ENCODE results near the gene BATF. TPM values are rescaled to one million over a fixed set of nuclear protein-coding genes. Genes with fewer than 3 reads are reported as not detected.

BATF gene
- total RNA-seq, 1 donor from 2014 or later, result not detected

DNA sequence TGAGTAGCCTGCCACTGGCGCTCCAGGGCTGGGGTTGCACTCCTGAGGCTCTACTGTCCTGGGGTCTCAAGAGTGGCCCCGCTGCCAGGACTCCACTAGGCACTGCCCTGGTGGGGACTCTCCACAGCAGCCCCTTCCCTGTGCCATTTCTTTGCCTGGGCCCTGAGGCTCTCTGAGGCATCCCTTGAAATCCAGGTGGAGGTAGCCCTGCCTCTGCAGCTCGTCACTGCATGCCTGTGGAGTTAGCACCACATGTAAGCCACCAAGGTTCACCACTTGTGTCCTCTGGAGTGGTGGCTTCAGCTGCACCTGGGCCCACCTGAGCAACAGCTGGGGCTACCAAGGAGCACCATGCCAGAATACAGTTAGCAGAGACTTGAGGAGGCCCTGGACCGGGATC lies 39.9 kb upstream of the BATF start:
- no peaks in the 10 kb centered on the region for H3K9me3 Mint-ChIP-seq (ENCODE audit: low read depth)
- no peak for DNase-seq (ENCODE audit: low spot score)
- no peaks in the 10 kb centered on the region for H3K36me3 Mint-ChIP-seq (ENCODE audit: low read depth)
- H3K4me1 Mint-ChIP-seq (ENCODE audit: low read depth), result no peaks in the 10 kb centered on the region
- TF ChIP-seq, protein P1, sequence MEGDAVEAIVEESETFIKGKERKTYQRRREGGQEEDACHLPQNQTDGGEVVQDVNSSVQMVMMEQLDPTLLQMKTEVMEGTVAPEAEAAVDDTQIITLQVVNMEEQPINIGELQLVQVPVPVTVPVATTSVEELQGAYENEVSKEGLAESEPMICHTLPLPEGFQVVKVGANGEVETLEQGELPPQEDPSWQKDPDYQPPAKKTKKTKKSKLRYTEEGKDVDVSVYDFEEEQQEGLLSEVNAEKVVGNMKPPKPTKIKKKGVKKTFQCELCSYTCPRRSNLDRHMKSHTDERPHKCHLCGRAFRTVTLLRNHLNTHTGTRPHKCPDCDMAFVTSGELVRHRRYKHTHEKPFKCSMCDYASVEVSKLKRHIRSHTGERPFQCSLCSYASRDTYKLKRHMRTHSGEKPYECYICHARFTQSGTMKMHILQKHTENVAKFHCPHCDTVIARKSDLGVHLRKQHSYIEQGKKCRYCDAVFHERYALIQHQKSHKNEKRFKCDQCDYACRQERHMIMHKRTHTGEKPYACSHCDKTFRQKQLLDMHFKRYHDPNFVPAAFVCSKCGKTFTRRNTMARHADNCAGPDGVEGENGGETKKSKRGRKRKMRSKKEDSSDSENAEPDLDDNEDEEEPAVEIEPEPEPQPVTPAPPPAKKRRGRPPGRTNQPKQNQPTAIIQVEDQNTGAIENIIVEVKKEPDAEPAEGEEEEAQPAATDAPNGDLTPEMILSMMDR (IDR thresholded peaks at IDR 0.05), result no peak
- H3K27me3 Mint-ChIP-seq (ENCODE audit: low read depth), result peaks cover 12% of the 10 kb centered on the region
- H3K27ac Mint-ChIP-seq (ENCODE audit: unreplicated experiment), result no peak overlapping the region
- no peak overlapping the region for H3K4me3 Mint-ChIP-seq (ENCODE audit: unreplicated experiment)

DNA sequence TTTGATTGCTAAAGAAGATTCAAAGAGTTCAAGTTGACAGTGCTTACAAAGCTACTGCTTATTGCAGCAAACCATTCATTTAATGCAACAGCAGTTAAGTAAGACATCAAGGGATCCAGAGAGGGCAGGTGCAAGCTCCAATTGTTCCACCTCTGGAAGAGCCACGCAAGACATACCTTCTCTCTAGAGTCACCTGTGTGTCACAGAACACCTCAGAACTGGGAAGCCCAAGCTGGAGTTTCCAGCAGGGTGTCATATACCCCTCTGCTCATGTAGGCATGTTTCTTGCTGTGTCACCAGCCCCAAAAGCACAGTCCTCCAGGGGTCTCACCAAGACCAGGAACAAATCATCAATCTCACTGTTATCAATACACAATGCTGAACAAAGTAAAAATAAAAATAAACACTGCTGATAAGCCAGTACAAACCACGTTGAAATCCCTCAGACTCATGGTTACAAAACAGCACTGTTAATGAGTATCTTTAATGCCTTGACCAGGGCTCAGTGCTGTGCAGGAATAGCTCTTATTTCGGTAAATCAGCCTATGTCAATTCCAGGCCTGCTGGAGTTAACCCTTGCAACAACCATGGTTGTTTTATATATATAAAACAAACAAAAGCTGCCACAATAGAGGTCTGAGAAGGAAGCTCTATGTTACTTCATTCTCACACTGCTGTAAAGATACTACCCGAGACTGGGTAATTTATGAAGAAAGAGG lies 37.4 kb upstream of the BATF start:
- no peak for DNase-seq (ENCODE audit: low spot score)
- TF ChIP-seq, protein P1 (IDR thresholded peaks at IDR 0.05), result no peak
- Mint-ChIP-seq H3K36me3 (ENCODE audit: low read depth) (no peaks in the 10 kb centered on the region), H3K9me3 (ENCODE audit: low read depth) (no peaks in the 10 kb centered on the region), H3K27me3 (ENCODE audit: low read depth) (peaks cover 13% of the 10 kb centered on the region), H3K4me3 (ENCODE audit: unreplicated experiment) (no peak overlapping the region), H3K4me1 (ENCODE audit: low read depth) (peaks cover 3% of the 10 kb centered on the region), H3K27ac (ENCODE audit: unreplicated experiment) (no peak overlapping the region)

- Mint-ChIP-seq H3K9me3 (ENCODE audit: low read depth) (peaks cover 3% of the 10 kb centered on the region), H3K27me3 (ENCODE audit: low read depth) (peaks cover 15% of the 10 kb centered on the region)
Observed at GRCh38 chr14:75486318-75486717, 36.0 kb upstream of the BATF start.

DNA sequence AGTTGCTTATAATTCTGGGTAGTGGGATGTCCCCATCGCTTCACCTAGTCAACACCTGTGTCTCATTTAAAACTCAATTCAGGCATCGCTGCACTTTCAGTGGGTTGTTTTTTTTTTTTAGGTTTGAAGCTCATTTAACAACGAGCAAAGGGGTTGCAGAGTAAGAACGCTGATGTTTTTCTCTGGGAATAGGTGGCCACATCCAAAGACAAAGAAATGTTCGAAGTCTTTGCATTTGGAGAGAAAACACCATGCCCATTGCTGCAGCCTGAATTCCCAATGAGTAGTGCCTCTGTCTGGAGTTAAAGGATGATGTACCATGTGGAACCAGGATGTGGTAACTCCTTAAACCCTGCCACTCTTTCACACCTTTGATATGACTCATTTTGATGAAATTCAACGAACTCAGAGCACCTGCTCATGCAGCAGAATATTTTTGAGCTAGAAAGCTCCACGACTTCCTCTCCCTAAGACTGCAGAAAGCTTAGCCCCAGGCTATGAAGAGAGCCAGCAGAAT lies 35.1 kb upstream of the BATF start:
- TF ChIP-seq, protein P1 (IDR thresholded peaks at IDR 0.05), result no peak
- Mint-ChIP-seq H3K27ac (ENCODE audit: unreplicated experiment) (no peak overlapping the region), H3K4me3 (ENCODE audit: unreplicated experiment) (no peak overlapping the region), H3K27me3 (ENCODE audit: low read depth) (peaks cover 15% of the 10 kb centered on the region), H3K9me3 (ENCODE audit: low read depth) (peaks cover 3% of the 10 kb centered on the region), H3K36me3 (ENCODE audit: low read depth) (no peaks in the 10 kb centered on the region), H3K4me1 (ENCODE audit: low read depth) (peaks cover 3% of the 10 kb centered on the region)
- DNase-seq (ENCODE audit: low spot score), result no peak

More at GRCh38 chr14:75486318-75486717, 36.0 kb upstream of the BATF start:
- DNase-seq (ENCODE audit: low spot score), result no peak
- TF ChIP-seq, protein P1 (IDR thresholded peaks at IDR 0.05), result no peak
- Mint-ChIP-seq H3K36me3 (ENCODE audit: low read depth) (no peaks in the 10 kb centered on the region), H3K4me3 (ENCODE audit: unreplicated experiment) (no peak overlapping the region), H3K27ac (ENCODE audit: unreplicated experiment) (no peak overlapping the region), H3K4me1 (ENCODE audit: low read depth) (peaks cover 3% of the 10 kb centered on the region)

GRCh38 chr14:75489480-75489837 lies 32.8 kb upstream of the BATF start:
- no peaks in the 10 kb centered on the region for H3K36me3 Mint-ChIP-seq (ENCODE audit: low read depth)
- no peak overlapping the region for H3K4me3 Mint-ChIP-seq (ENCODE audit: unreplicated experiment)
- peaks cover 17% of the 10 kb centered on the region for H3K27me3 Mint-ChIP-seq (ENCODE audit: low read depth)

More at GRCh38 chr14:75489480-75489837, 32.8 kb upstream of the BATF start:
- Mint-ChIP-seq H3K27ac (ENCODE audit: unreplicated experiment) (no peak overlapping the region), H3K9me3 (ENCODE audit: low read depth) (peaks cover 3% of the 10 kb centered on the region), H3K4me1 (ENCODE audit: low read depth) (peaks cover 3% of the 10 kb centered on the region)
- DNase-seq (ENCODE audit: low spot score), result no peak
- TF ChIP-seq, protein P1 (IDR thresholded peaks at IDR 0.05), result no peak

All from chondrocyte (in vitro differentiated cells).